Hepatocyte (in vitro differentiated cells): ENCODE data around the gene UNKL. TPM values are rescaled to one million over a fixed set of nuclear protein-coding genes. Genes with fewer than 3 reads are reported as not detected.

Experiments used
- DNase-seq: peaks from one replicate; pipeline ENCODE4 v3.0.0-alpha.2; 2016; ENCODE audit warnings: low spot score
- H2AFZ ChIP-seq: fragments of 200-600 bp; sonication (generic); 2 replicates; pipeline ENCODE4 v1.6.0; 2016; ENCODE audit warnings: antibody characterized with exemption, mild to moderate bottlenecking
- H3K27ac ChIP-seq: fragments of 200-600 bp; sonication (generic); 2 replicates; pipeline ENCODE4 v1.5.1; 2016; ENCODE audit warnings: mild to moderate bottlenecking
- H3K27me3 ChIP-seq: fragments of 200-600 bp; sonication (generic); 2 replicates; pipeline ENCODE4 v1.6.1; 2016
- H3K36me3 ChIP-seq: fragments of 200-600 bp; sonication (generic); replicated peaks from 2 replicates; pipeline ENCODE4 v1.5.1; 2016; ENCODE audit warnings: low read depth; ENCODE audit not compliant: insufficient read depth
- H3K4me1 ChIP-seq: fragments of 200-600 bp; sonication (generic); 2 replicates; pipeline ENCODE4 v1.5.1; 2016; ENCODE audit warnings: mild to moderate bottlenecking, moderate library complexity; ENCODE audit not compliant: insufficient read depth
- H3K4me2 ChIP-seq: fragments of 200-600 bp; sonication (generic); 2 replicates; pipeline ENCODE4 v1.6.0; 2016
- H3K4me3 ChIP-seq: fragments of 200-600 bp; sonication (generic); 2 replicates; pipeline ENCODE4 v1.5.1; 2016; ENCODE audit warnings: mild to moderate bottlenecking
- H3K79me2 ChIP-seq: fragments of 200-600 bp; sonication (generic); 2 replicates; pipeline ENCODE4 v1.6.0; 2017; ENCODE audit warnings: mild to moderate bottlenecking
- H3K9me2 ChIP-seq: fragments of 200-600 bp; sonication (generic); replicated peaks from 2 replicates; pipeline ENCODE4 v1.6.0; 2017; ENCODE audit warnings: mild to moderate bottlenecking; ENCODE audit not compliant: insufficient read depth
- H3K9me3 ChIP-seq: fragments of 200-600 bp; sonication (generic); 2 replicates; pipeline ENCODE4 v1.5.1; 2016; ENCODE audit warnings: low read depth, mild to moderate bottlenecking
- H4K20me1 ChIP-seq: fragments of 200-600 bp; sonication (generic); 2 replicates; pipeline ENCODE4 v1.6.0; 2016; ENCODE audit warnings: mild to moderate bottlenecking; ENCODE audit not compliant: insufficient read depth, poor library complexity, severe bottlenecking
- EZH2 ChIP-seq: fragments of 200-600 bp; sonication (generic); IDR thresholded peaks from 2 replicates; pipeline ENCODE4 v1.6.1; 2016; ENCODE audit warnings: antibody characterized with exemption, mild to moderate bottlenecking, borderline replicate concordance
- EZH2phosphoT487 ChIP-seq: fragments of 200-600 bp; sonication (generic); IDR thresholded peaks from one replicate; pipeline ENCODE4 v1.6.1; 2018; ENCODE audit warnings: antibody characterized with exemption, mild to moderate bottlenecking, low read depth, moderate library complexity; ENCODE audit not compliant: unreplicated experiment, severe bottlenecking
- WGBS: methylation state at CpG from one replicate; pipeline ENCODE4 v1.1.6; 2016; ENCODE audit warnings: low lambda C conversion rate; ENCODE audit errors: missing lambda C conversion rate; 5-methylcytosine and 5-hydroxymethylcytosine counted together
- polyA plus RNA-seq: library from polyadenylated mRNA; unstranded; fragments of >200 nt; fragmentation: Nextera tagmentation; extraction: Ambion mirVana; gene quantifications from 2 replicates; pipeline ENCODE4 v1.2.1, GENCODE V29; 2016
- total RNA-seq: library from RNA; depleted of rRNA; stranded (reverse); fragments of >200 nt; gene quantifications from 2 replicates; pipeline ENCODE4 v1.2.3, GENCODE V29; 2014
- TF ChIP-seq, protein P1 (sequence below): fragments of 200-600 bp; sonication (generic); IDR thresholded peaks from 2 replicates; pipeline ENCODE4 v1.5.1; 2016; ENCODE audit warnings: antibody characterized with exemption, mild to moderate bottlenecking; ENCODE audit not compliant: poor library complexity

Gene UNKL
- total and polyA plus RNA-seq, 2 experiments from 2014 or later, result 8.5 to 10.3 TPM

GRCh38 chr16:1438229-1439057 lies 23.9 kb upstream of the UNKL start:
- Histone ChIP-seq H4K20me1 (no peaks in the 10 kb centered on the region), H2AFZ (no peak overlapping the region), H3K9me2 (no peaks in the 10 kb centered on the region), H3K9me3 (no peaks in the 10 kb centered on the region), H3K4me1 (no peaks in the 10 kb centered on the region), H3K79me2 (no peaks in the 10 kb centered on the region), H3K27ac (no peak overlapping the region), H3K36me3 (no peaks in the 10 kb centered on the region), H3K27me3 (no peaks in the 10 kb centered on the region), H3K4me2 (no peak overlapping the region), H3K4me3 (no peak overlapping the region)
- no peak for DNase-seq
- 91% methylated on average over 31 of the region's 35 CpGs for WGBS
- no peak for TF ChIP-seq EZH2phosphoT487
- no peak for TF ChIP-seq EZH2
- TF ChIP-seq, protein P1, sequence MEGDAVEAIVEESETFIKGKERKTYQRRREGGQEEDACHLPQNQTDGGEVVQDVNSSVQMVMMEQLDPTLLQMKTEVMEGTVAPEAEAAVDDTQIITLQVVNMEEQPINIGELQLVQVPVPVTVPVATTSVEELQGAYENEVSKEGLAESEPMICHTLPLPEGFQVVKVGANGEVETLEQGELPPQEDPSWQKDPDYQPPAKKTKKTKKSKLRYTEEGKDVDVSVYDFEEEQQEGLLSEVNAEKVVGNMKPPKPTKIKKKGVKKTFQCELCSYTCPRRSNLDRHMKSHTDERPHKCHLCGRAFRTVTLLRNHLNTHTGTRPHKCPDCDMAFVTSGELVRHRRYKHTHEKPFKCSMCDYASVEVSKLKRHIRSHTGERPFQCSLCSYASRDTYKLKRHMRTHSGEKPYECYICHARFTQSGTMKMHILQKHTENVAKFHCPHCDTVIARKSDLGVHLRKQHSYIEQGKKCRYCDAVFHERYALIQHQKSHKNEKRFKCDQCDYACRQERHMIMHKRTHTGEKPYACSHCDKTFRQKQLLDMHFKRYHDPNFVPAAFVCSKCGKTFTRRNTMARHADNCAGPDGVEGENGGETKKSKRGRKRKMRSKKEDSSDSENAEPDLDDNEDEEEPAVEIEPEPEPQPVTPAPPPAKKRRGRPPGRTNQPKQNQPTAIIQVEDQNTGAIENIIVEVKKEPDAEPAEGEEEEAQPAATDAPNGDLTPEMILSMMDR, result no peak

GRCh38 chr16:1437606-1438005 lies 23.1 kb upstream of the UNKL start:
- no peak overlapping the region for H3K27ac ChIP-seq
- no peaks in the 10 kb centered on the region for H3K4me1 ChIP-seq
- H3K9me3 ChIP-seq, result no peaks in the 10 kb centered on the region
- no peaks in the 10 kb centered on the region for H3K27me3 ChIP-seq
- no peaks in the 10 kb centered on the region for H3K79me2 ChIP-seq
- no peak overlapping the region for H2AFZ ChIP-seq
- H3K4me2 ChIP-seq, result no peak overlapping the region
- no peak for DNase-seq
- 90% methylated on average over 12 of the region's 22 CpGs for WGBS
- H3K36me3 ChIP-seq, result no peaks in the 10 kb centered on the region
- TF ChIP-seq EZH2phosphoT487 (no peak), EZH2 (no peak)
- TF ChIP-seq, protein P1, result no peak
- H3K9me2 ChIP-seq, result no peaks in the 10 kb centered on the region
- H4K20me1 ChIP-seq, result no peaks in the 10 kb centered on the region
- H3K4me3 ChIP-seq, result no peak overlapping the region

GRCh38 chr16:1436731-1437355 lies 22.3 kb upstream of the UNKL start:
- Histone ChIP-seq H3K27ac (no peak overlapping the region), H3K4me1 (no peaks in the 10 kb centered on the region), H3K79me2 (no peaks in the 10 kb centered on the region), H3K4me3 (no peak overlapping the region), H3K4me2 (no peak overlapping the region), H3K27me3 (no peaks in the 10 kb centered on the region), H3K9me2 (no peaks in the 10 kb centered on the region), H3K36me3 (no peaks in the 10 kb centered on the region), H2AFZ (no peak overlapping the region), H3K9me3 (no peaks in the 10 kb centered on the region), H4K20me1 (no peaks in the 10 kb centered on the region)
- 94% methylated on average over 43 of the region's 47 CpGs for WGBS
- DNase-seq, result no peak
- TF ChIP-seq EZH2phosphoT487 (no peak), EZH2 (no peak)
